ENCODE data around the gene NETO2. TPM values are rescaled to one million over a fixed set of nuclear protein-coding genes. Genes with fewer than 3 reads are reported as not detected.

NETO2 gene
- total and polyA plus RNA-seq, 9 of the 15 experiments (the other 6 are each of a cell fraction or from before 2014, with no cell fraction given), result 4.1 to 37.0 (median 22.2) TPM

DNA sequence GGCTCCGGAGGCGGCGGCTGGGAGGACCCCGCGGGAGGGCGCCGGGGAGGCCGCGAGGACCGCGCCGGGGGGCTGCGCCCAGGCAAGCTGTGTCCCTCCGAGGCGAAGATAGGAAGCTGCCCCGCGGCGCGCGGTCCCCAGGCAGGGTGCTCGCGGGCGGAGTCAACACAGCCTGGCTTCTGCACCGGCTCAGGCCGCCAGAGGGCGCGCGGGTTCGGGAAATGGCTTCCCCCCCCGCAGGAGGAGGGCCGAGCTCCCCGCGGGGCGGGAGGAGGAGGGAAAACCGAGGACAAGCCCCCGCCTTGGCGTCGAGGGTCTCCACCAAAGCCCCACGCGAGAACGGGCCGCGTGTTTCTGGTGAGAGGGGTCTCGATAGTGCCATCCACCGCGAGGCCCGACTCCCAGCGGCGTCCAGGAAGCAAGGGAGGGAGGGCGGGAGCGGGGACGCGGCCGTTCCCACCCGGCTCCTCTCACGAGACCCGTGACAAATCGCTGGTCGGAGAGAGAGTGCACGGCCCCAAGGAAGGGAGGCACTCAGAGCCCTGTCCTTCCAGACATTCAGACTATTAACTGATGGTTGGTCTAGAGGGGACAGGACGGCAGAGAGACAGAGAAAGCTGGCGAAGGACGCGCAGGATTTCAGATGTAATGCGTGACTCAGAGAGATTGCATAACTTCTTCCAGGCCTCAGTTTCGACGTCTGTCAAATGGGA, 105.8 kb downstream of the NETO2 start (continued):
- TF ChIP-seq, protein P1, sequence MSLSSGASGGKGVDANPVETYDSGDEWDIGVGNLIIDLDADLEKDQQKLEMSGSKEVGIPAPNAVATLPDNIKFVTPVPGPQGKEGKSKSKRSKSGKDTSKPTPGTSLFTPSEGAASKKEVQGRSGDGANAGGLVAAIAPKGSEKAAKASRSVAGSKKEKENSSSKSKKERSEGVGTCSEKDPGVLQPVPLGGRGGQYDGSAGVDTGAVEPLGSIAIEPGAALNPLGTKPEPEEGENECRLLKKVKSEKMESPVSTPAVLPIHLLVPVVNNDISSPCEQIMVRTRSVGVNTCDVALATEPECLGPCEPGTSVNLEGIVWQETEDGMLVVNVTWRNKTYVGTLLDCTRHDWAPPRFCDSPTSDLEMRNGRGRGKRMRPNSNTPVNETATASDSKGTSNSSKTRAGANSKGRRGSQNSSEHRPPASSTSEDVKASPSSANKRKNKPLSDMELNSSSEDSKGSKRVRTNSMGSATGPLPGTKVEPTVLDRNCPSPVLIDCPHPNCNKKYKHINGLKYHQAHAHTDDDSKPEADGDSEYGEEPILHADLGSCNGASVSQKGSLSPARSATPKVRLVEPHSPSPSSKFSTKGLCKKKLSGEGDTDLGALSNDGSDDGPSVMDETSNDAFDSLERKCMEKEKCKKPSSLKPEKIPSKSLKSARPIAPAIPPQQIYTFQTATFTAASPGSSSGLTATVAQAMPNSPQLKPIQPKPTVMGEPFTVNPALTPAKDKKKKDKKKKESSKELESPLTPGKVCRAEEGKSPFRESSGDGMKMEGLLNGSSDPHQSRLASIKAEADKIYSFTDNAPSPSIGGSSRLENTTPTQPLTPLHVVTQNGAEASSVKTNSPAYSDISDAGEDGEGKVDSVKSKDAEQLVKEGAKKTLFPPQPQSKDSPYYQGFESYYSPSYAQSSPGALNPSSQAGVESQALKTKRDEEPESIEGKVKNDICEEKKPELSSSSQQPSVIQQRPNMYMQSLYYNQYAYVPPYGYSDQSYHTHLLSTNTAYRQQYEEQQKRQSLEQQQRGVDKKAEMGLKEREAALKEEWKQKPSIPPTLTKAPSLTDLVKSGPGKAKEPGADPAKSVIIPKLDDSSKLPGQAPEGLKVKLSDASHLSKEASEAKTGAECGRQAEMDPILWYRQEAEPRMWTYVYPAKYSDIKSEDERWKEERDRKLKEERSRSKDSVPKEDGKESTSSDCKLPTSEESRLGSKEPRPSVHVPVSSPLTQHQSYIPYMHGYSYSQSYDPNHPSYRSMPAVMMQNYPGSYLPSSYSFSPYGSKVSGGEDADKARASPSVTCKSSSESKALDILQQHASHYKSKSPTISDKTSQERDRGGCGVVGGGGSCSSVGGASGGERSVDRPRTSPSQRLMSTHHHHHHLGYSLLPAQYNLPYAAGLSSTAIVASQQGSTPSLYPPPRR (CRISPR knock-in tag; IDR thresholded peaks at IDR 0.05; ENCODE audit: borderline replicate concordance), result 0 out of 2 replicates have a peak, but pooled peaks have one; percentile 32
- TF ChIP-seq FOXM1 (IDR thresholded peaks at IDR 0.05; ENCODE audit: low read depth) (0 out of 2 replicates have a peak, but pooled peaks have one; percentile 19), FOXM1 (CRISPR knock-in tag; IDR thresholded peaks at IDR 0.05; ENCODE audit: low read depth) (no peak), TBL1XR1 (IDR thresholded peaks at IDR 0.05; ENCODE audit: low read length in 2 of 2) (peak in 1 of 2 experiments; percentile 64; a peak in 1 of 4 replicates), VEZF1 (CRISPR knock-in tag; IDR thresholded peaks at IDR 0.05) (peak; percentile 99), JUND (IDR thresholded peaks at IDR 0.05; ENCODE audit: borderline replicate concordance, low read depth, low read length) (peak; percentile 56; the same call in 1 of the 2 replicates), JUND (tag; IDR thresholded peaks at IDR 0.05; ENCODE audit: borderline replicate concordance, low read depth, low read length) (peak; percentile 62; the same call in 2 of the 3 replicates), ZNF24 (IDR thresholded peaks at IDR 0.05) (peak; percentile 89), PHF20 (IDR thresholded peaks at IDR 0.05; ENCODE audit: partially characterized antibody) (peak; percentile 65), SMC3 (conservative IDR thresholded peaks at IDR 0.05; ENCODE audit: insufficient read depth, low read depth, low read length) (peak; percentile 95), ZNF398 (CRISPR knock-in tag; IDR thresholded peaks at IDR 0.05) (no peak), CTBP1 (IDR thresholded peaks at IDR 0.05; ENCODE audit: borderline replicate concordance) (peak; percentile 76)
- TF ChIP-seq, protein P2, sequence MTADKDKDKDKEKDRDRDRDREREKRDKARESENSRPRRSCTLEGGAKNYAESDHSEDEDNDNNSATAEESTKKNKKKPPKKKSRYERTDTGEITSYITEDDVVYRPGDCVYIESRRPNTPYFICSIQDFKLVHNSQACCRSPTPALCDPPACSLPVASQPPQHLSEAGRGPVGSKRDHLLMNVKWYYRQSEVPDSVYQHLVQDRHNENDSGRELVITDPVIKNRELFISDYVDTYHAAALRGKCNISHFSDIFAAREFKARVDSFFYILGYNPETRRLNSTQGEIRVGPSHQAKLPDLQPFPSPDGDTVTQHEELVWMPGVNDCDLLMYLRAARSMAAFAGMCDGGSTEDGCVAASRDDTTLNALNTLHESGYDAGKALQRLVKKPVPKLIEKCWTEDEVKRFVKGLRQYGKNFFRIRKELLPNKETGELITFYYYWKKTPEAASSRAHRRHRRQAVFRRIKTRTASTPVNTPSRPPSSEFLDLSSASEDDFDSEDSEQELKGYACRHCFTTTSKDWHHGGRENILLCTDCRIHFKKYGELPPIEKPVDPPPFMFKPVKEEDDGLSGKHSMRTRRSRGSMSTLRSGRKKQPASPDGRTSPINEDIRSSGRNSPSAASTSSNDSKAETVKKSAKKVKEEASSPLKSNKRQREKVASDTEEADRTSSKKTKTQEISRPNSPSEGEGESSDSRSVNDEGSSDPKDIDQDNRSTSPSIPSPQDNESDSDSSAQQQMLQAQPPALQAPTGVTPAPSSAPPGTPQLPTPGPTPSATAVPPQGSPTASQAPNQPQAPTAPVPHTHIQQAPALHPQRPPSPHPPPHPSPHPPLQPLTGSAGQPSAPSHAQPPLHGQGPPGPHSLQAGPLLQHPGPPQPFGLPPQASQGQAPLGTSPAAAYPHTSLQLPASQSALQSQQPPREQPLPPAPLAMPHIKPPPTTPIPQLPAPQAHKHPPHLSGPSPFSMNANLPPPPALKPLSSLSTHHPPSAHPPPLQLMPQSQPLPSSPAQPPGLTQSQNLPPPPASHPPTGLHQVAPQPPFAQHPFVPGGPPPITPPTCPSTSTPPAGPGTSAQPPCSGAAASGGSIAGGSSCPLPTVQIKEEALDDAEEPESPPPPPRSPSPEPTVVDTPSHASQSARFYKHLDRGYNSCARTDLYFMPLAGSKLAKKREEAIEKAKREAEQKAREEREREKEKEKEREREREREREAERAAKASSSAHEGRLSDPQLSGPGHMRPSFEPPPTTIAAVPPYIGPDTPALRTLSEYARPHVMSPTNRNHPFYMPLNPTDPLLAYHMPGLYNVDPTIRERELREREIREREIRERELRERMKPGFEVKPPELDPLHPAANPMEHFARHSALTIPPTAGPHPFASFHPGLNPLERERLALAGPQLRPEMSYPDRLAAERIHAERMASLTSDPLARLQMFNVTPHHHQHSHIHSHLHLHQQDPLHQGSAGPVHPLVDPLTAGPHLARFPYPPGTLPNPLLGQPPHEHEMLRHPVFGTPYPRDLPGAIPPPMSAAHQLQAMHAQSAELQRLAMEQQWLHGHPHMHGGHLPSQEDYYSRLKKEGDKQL (CRISPR knock-in tag; IDR thresholded peaks at IDR 0.05; ENCODE audit: borderline replicate concordance), result no peak
